Type B pancreatic cell (in vitro differentiated cells): ENCODE measurements around the gene DARS1. TPM values are rescaled to one million over a fixed set of nuclear protein-coding genes. Genes with fewer than 3 reads are reported as not detected.
"Not testable (repeated sequence)": the region's sequence is repeated elsewhere in the genome, so short reads cannot be mapped to it uniquely, and the experiment has no call there.

ENCODE experiments used
- DNase-seq: peaks from one replicate; pipeline ENCODE4 v3.0.0; 2021; ENCODE audit warnings: mixed read lengths; ENCODE audit not compliant: unreplicated experiment; ENCODE audit errors: extremely low spot score
- H3K27ac Mint-ChIP-seq: 2 replicates; pipeline ENCODE4 v1.8.0; 2021; ENCODE audit warnings: mild to moderate bottlenecking, mixed read lengths
- H3K27me3 Mint-ChIP-seq: 2 replicates; pipeline ENCODE4 v1.8.0; 2021; ENCODE audit warnings: mixed read lengths
- H3K36me3 Mint-ChIP-seq: 2 replicates; pipeline ENCODE4 v1.8.0; 2021; ENCODE audit warnings: mixed read lengths
- H3K4me1 Mint-ChIP-seq: one replicate; pipeline ENCODE4 v1.8.0; 2021; ENCODE audit warnings: mixed read lengths; ENCODE audit not compliant: unreplicated experiment
- H3K4me3 Mint-ChIP-seq: 2 replicates; pipeline ENCODE4 v1.8.0; 2021; ENCODE audit warnings: mild to moderate bottlenecking, mixed read lengths
- H3K9me3 Mint-ChIP-seq: 2 replicates; pipeline ENCODE4 v1.8.0; 2021; ENCODE audit warnings: mixed read lengths
- total RNA-seq: library from RNA; stranded (reverse); gene quantifications from 2 replicates; pipeline ENCODE4 v1.2.1, GENCODE V29; 2021; ENCODE audit warnings: low replicate concordance
- TF ChIP-seq, protein P1 (sequence below): fragments of 200-600 bp; sonication (generic); conservative IDR thresholded peaks from 2 replicates; pipeline ENCODE4 v1.5.0; 2021; ENCODE audit warnings: antibody characterized with exemption, mild to moderate bottlenecking

Gene DARS1
- total RNA-seq, 1 donor from 2014 or later: 58.4 TPM

DNA sequence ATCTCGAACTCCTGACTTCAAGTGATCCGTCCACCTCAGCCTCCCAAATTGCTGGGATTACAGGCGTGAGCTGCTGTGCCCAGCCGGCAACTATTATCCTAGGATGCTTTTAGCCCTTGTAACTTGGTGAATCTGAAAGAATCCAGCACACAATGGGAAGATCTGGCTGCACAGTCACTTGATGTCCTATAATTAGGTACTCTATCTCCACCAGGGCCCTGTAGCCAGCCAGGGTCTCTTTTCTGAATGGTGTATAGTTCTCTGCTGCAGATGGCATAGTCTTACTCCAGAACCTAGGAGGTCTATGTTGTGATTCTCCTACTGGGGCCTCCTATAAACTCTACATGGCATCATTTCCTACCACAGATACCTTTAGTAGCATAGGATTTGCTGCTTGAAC is 95.3 kb downstream of the DARS1 start:
- TF ChIP-seq, protein P1, sequence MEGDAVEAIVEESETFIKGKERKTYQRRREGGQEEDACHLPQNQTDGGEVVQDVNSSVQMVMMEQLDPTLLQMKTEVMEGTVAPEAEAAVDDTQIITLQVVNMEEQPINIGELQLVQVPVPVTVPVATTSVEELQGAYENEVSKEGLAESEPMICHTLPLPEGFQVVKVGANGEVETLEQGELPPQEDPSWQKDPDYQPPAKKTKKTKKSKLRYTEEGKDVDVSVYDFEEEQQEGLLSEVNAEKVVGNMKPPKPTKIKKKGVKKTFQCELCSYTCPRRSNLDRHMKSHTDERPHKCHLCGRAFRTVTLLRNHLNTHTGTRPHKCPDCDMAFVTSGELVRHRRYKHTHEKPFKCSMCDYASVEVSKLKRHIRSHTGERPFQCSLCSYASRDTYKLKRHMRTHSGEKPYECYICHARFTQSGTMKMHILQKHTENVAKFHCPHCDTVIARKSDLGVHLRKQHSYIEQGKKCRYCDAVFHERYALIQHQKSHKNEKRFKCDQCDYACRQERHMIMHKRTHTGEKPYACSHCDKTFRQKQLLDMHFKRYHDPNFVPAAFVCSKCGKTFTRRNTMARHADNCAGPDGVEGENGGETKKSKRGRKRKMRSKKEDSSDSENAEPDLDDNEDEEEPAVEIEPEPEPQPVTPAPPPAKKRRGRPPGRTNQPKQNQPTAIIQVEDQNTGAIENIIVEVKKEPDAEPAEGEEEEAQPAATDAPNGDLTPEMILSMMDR: no peak
- H3K4me3 Mint-ChIP-seq: no peak overlapping the region
- H3K27me3 Mint-ChIP-seq: no peaks in the 10 kb centered on the region
- DNase-seq: no peak
- no peak overlapping the region for H3K27ac Mint-ChIP-seq
- no peaks in the 10 kb centered on the region for H3K36me3 Mint-ChIP-seq
- H3K4me1 Mint-ChIP-seq: no peaks in the 10 kb centered on the region
- peaks cover 12% of the 10 kb centered on the region for H3K9me3 Mint-ChIP-seq

DNA sequence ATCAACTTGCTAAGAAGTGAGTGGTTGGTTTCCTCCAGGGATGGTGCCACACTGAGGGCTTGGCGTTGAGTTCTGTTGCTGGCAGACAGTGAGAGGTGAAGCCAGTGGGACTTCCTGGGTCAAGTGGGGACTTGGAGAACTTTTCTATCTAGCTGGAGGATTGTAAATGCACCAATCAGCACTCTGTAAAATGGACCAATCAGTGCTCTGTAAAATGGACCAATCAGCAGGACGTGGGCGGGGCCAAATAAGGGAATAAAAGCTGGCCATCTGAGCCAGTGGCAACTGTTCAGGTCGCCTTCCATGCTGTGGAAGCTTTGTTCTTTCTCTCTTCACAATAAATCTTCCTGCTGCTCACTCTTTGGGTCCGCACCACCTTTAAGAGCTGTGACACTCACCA is 96.8 kb downstream of the DARS1 start:
- not testable (repeated sequence) for H3K27me3 Mint-ChIP-seq, DNase-seq, H3K4me1 Mint-ChIP-seq, H3K4me3 Mint-ChIP-seq, H3K36me3 Mint-ChIP-seq, H3K27ac Mint-ChIP-seq
- peaks cover 12% of the 10 kb centered on the region for H3K9me3 Mint-ChIP-seq

- no peak overlapping the region for H3K27ac Mint-ChIP-seq
- no peak for DNase-seq
- H3K9me3 Mint-ChIP-seq: peaks cover 12% of the 10 kb centered on the region
- TF ChIP-seq, protein P1: no peak
- H3K4me3 Mint-ChIP-seq: no peak overlapping the region
- no peaks in the 10 kb centered on the region for H3K36me3 Mint-ChIP-seq
- no peaks in the 10 kb centered on the region for H3K4me1 Mint-ChIP-seq
- no peaks in the 10 kb centered on the region for H3K27me3 Mint-ChIP-seq
Measured at GRCh38 chr2:135885709-135886108, 99.7 kb downstream of the DARS1 start.

GRCh38 chr2:135882415-135882814 is 103.0 kb downstream of the DARS1 start:
- no peak overlapping the region for H3K27ac Mint-ChIP-seq
- no peaks in the 10 kb centered on the region for H3K36me3 Mint-ChIP-seq
- no peaks in the 10 kb centered on the region for H3K4me1 Mint-ChIP-seq
- H3K9me3 Mint-ChIP-seq: no peaks in the 10 kb centered on the region
- no peak for DNase-seq
- no peaks in the 10 kb centered on the region for H3K27me3 Mint-ChIP-seq
- no peak overlapping the region for H3K4me3 Mint-ChIP-seq
- TF ChIP-seq, protein P1: no peak

- not testable (repeated sequence) for H3K27me3 Mint-ChIP-seq, H3K9me3 Mint-ChIP-seq, DNase-seq, H3K36me3 Mint-ChIP-seq
- H3K4me3 Mint-ChIP-seq: peak overlapping the region; percentile 92
- peak overlapping the region; percentile 88 for H3K27ac Mint-ChIP-seq
- H3K4me1 Mint-ChIP-seq: peaks cover 17% of the 10 kb centered on the region
Measured at GRCh38 chr2:135876770-135877169, 108.7 kb downstream of the DARS1 start.

DNA sequence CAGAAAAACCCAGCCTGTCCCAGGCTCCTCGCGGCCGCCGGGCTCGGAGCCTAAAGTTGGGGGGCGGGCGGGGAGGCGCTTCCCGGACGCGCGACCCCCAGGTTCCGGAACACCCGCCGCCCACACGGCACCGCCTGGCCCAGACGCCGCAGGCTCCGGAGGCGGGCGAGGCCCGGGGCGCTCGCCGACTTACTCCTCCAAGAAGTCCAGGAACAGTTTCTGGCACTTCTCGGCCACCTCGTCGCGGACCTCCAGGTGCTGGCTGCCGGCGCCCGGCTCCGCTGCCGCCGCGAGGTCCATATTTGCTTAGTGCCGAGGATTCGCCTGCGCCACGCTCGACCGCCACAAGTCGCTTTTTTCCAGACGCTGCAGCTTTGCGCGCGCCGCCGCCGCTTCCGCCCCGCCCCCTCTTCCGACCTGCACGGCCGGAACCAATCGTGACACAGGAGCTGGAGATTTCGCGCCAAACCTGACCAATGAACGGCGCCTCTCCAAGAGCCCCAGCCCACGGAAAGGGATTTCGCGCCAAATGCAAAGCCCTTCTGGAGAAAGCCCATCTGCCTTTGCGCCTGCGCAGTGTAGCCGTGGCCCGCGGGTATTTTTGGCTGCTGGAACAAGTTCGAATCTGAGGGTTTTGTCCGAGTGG is 109.2 kb downstream of the DARS1 start, which contains the start of gene MCM6:
Gene MCM6 (minus strand): TSS at position 378 of the 646 bp plus-strand sequence. CDS start 78 bp downstream, at position 300.
- H3K36me3 Mint-ChIP-seq: peaks cover 9% of the 10 kb centered on the region
- peak; percentile 98 for DNase-seq
- peak within 1 kb of the TSS; percentile 92 for H3K4me3 Mint-ChIP-seq
- H3K9me3 Mint-ChIP-seq: no peaks in the 10 kb centered on the region
- H3K4me1 Mint-ChIP-seq: peaks cover 17% of the 10 kb centered on the region
- H3K27ac Mint-ChIP-seq: peak within 1 kb of the TSS; percentile 88
- H3K27me3 Mint-ChIP-seq: no peaks in the 10 kb centered on the region
- TF ChIP-seq, protein P1: peak; percentile 61
